HG03432 (cell line): ENCODE results near the gene HTT.

Experiments
- ATAC-seq: cut with Tn5 transposase; IDR thresholded peaks from one replicate; pipeline ENCODE4 v1.9.1; 2021; ENCODE audit warnings: mild to moderate bottlenecking, moderate library complexity; ENCODE audit not compliant: unreplicated experiment

The HTT gene

GRCh38 chr4:3198906-3199305, 124.4 kb downstream of the HTT start:
- no peak for ATAC-seq

DNA sequence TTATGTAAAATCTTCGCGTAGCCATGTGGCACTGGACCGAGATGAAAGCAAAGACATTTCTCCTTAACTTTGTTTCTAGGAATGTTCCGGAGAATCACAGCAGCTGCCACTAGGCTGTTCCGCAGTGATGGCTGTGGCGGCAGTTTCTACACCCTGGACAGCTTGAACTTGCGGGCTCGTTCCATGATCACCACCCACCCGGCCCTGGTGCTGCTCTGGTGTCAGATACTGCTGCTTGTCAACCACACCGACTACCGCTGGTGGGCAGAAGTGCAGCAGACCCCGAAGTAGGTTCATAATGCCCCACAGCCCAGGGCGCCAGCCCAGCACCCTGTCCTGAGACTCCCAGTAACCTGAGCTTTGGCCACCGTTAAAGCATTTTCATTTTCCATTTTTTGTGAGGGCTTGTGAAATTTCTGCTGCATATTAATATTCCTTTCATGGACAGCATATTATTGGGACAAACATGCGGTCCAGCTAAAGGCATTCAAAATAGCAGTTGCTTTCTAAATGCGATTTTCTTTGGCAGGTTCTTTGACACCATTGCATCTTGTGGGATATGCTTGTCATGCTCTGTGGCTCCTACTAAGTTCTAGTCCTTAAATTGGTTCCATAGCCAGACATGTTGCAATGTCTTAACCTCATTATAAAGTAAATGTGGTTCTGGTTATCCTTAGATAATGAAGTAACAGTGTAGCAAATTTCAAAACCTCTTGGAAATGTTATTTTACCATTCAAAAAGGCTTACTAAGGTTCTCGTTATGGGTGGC, 125.4 kb downstream of the HTT start:
- ATAC-seq: no peak

DNA sequence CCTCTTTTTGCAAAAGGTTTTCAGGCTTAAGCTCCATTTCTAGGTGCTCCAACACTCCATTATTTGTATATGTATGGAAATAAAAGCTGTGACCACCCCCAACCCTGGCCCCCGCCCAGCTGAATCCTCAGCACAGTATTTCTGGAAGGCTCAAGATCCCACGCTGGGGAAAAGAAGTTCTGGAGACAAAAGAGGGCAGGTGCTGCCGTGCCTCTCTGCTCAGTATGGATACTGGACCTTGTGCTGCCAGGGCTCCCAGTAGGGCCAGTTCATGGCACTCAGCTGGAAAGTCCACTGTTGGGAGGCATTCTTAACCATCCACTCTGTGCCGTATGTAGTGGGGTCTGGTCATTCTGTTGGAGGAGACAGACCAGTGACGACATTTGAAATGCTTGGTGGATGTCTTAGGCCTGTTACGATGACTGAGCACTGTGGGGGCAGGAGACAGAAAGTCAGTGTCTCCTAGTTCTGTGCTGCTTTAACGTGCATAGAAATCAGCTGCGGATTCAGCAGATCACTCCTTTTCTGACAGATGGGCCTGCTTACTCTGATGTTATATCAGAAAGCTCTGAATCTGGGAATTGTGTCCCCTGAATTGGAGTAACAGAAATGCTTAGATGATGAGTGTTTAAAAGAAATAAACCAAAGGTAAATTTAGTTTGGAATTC, 126.1 kb downstream of the HTT start:
- ATAC-seq: no peak

DNA sequence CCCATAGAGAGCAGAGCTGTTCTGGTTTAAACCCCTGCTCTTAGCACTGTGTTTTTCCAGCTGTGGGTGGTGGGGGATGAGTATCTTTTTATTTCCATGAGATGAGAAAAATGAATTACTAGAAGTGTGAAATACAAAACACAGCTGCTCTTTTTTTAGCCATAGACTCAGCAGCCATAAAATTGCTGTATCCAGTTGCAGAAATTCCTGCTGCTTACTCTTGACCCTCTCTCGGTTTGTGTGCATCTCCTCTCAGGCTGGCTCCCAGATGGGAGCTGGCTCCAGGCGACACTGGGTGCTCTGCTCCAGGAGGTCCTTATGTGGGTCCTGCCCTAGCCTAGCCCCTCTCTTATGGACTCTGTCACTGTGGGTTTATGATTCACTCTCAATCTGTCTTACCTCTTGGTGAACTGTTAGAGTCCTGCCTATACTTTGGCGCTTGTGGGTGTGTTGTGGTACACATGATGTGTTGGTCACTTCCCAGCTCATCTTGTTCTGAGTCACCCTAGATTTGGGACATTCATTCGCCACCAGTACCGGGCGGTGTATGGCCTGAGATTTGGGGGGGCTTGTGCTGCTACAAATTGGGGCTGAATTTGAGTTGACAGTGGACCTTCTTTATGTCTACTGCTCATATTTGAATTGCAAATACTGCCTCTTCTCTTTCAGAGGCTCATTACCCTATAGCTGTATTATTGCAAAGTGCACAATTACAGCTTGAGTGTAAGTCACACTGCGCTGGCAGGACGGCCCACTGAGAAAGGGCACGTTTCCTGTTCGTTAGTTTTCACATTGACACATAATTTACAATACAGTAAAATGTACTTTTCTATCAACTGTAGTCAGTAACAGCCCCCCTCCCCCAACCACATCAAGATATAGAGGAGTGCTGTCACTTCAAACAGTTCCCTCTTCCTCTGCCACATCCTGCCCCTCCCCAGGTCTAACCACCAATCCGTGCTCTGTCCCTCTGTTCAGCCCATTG, 127.5 kb downstream of the HTT start:
- ATAC-seq: no peak

DNA sequence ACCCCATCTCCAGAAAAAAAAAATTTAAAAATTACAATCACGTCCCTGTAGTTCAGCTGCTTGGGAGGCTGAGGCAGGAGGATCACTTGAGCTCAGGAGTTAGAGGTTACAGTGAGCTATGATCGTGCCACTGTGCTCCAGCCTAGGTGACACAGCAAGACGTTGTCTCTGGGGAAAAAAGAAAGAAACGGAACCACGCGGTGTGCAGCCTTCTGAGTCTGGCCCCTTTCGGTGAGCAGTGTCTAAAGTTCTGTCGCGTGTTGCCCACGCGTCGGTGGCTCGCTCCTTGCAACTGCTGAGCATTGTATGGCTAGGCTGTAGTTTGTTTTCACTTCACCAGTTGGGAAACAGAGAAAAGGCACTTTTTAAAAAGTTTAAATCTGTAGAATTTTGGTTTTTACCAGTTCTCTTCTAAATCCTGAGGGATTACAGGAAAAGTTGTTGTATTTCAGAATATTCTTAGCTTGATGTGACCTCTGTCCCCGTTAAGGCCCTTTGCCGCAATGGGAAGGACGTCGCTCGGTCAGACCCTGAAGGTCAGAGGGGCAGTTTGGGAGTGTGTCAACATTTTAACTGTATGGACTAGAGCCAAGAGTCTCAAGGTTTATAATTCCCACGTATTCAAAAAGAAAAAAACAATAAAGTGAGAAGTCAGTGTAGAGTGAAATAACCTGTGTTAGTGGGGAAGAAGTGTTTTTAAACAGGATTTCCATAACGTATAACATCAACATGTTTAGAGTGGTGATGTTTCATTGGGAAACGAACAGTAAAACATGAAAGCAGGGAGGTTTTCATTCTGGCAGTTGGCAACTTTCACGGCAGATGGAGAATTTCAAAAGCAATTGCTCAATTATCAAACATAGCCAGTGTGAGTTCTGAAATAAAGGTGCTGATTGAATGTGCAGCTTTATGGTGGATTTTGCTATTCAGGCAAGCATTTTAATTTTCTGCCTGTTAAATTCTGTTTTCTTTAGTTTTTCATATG, 128.6 kb downstream of the HTT start:
- no peak for ATAC-seq

GRCh38 chr4:3203971-3204431, 129.5 kb downstream of the HTT start:
- ATAC-seq: no peak

- no peak for ATAC-seq
These were observed 131.5 kb downstream of the HTT start for GRCh38 chr4:3205995-3206394.

DNA sequence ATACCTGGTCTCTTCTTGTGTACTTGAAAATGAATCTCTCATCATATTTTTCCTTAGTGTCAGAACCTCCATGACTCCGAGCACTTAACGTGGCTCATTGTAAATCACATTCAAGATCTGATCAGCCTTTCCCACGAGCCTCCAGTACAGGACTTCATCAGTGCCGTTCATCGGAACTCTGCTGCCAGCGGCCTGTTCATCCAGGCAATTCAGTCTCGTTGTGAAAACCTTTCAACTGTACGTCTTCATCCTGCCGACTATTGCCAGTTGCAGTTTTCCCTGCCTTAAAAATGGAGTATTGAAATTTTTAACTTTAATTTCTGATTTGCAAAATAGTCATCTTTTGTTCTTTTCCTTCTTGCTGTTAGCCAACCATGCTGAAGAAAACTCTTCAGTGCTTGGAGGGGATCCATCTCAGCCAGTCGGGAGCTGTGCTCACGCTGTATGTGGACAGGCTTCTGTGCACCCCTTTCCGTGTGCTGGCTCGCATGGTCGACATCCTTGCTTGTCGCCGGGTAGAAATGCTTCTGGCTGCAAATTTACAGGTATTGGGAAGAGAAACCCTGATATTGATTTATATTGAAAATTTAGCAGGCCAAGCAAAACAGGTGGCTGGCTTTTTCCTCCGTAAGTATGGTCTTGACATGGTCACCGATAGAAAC, 132.1 kb downstream of the HTT start:
- no peak for ATAC-seq

- ATAC-seq: no peak
These were observed 133.1 kb downstream of the HTT start for GRCh38 chr4:3207531-3208037.

DNA sequence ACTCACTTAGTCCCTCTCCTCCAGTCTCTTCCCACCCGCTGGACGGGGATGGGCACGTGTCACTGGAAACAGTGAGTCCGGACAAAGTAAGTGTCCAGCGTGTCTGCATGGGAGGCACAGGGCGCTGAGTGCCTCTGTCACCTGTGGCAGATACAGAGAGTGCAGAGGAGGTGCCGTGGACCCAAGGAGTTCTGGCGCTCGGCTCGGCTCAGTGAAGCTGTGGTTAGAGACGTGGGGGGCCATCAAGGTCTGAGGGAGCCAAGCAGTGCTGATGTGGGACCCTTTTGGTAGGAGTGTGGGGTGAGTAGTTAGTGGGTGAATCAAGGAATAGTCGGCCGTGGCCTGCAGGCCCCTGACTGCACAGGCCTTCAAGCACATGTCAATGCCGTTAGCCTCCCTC, 134.3 kb downstream of the HTT start:
- ATAC-seq: no peak

- ATAC-seq: no peak
These were observed 135.3 kb downstream of the HTT start for GRCh38 chr4:3209551-3210325.

GRCh38 chr4:3210467-3210866, 136.0 kb downstream of the HTT start:
- ATAC-seq: no peak

GRCh38 chr4:3211866-3212265, 137.4 kb downstream of the HTT start:
- no peak for ATAC-seq

GRCh38 chr4:3212391-3213105, 138.1 kb downstream of the HTT start:
- no peak for ATAC-seq

GRCh38 chr4:3213106-3213425, 138.6 kb downstream of the HTT start:
- ATAC-seq: no peak

DNA sequence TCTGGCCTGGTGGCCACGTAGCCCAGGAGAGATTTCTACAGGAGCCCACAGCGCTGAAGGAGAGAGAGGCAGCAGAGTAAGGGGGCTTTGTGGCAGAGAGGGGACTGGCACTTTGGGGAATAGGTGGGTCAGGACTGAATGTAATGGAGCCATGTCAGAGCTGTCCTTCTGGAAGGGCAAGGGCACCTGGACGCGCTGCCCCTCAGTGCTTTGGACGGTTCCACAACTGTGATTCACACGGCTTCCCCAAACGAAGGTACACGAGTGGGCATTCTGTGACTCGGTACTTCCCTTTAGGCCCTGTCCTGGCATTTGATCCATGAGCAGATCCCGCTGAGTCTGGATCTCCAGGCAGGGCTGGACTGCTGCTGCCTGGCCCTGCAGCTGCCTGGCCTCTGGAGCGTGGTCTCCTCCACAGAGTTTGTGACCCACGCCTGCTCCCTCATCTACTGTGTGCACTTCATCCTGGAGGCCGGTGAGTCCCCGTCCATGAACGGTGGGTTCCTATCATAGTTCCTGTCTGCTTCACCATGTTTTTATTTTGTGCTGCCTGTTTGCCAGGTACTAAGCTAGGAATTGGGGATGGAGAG, 139.3 kb downstream of the HTT start:
- ATAC-seq: no peak

DNA sequence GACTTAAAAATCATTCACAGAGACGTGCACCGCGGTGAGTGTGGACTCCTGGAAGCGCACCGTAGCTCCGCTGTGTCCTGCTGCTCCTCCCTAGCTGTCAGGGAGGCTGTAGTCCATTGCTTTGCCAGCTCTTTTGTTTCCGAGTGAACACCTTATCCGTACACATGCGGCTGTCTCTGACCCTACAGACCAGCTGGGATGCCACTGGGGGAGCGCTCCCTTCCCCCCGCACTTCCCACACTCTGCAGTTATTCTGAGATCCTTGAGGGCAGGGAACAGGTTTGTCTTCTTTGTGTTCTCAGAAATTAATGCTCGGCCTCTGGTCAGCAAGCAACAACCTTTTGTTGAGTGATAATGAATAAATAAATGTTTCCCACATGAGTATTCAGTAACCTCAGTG, 140.8 kb downstream of the HTT start:
- no peak for ATAC-seq

DNA sequence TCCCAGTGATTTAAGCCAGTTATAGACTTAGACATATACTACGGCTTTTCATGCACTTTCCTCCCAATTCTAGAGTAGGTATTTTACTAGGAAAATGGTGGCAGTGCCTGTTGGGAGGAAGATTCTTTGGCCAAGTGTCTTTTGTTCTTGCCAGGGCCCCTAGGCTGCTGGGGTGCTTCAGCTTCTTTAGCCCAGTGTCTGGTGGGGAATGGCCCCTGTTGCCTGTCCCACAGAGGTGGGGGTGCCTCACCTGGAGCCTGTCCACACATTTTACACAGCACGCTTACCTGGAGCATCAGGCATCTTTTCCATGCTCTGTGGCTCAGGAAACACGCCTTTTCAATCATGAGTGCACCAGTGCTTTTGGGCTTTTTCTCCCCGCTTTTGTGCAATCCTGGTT, 141.3 kb downstream of the HTT start:
- ATAC-seq: no peak
